ENCODE measurements around the gene COA4.

The COA4 gene

DNA sequence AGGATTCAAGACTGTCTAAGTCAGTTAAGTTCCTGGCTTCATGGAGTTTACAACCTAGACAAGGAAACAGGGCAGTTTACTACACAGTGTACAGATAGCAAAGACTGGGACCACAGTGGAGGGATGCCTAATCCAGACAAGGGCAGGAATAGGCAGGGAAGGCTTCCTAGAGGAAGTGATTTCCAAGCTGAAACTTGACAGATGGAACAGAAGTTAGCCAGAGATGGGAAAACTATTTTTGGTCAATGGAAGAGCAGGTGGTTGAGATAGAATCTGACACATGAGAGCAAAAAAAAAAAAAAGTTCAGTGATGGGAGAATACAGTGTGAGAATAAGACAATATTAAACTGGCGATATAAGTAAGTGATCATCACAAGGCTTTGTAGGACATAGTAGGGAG, 1.3 kb downstream of the COA4 start:
- H3K4me3 ChIP-seq, result peak overlapping the region; percentile 83
- H3K4me1 ChIP-seq, result peaks cover 0 to 22% (median 18%) of the 10 kb centered on the region in 4 donors
- TF ChIP-seq, protein P1, sequence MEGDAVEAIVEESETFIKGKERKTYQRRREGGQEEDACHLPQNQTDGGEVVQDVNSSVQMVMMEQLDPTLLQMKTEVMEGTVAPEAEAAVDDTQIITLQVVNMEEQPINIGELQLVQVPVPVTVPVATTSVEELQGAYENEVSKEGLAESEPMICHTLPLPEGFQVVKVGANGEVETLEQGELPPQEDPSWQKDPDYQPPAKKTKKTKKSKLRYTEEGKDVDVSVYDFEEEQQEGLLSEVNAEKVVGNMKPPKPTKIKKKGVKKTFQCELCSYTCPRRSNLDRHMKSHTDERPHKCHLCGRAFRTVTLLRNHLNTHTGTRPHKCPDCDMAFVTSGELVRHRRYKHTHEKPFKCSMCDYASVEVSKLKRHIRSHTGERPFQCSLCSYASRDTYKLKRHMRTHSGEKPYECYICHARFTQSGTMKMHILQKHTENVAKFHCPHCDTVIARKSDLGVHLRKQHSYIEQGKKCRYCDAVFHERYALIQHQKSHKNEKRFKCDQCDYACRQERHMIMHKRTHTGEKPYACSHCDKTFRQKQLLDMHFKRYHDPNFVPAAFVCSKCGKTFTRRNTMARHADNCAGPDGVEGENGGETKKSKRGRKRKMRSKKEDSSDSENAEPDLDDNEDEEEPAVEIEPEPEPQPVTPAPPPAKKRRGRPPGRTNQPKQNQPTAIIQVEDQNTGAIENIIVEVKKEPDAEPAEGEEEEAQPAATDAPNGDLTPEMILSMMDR (IDR thresholded peaks at IDR 0.05), result no peak
- H3K27me3 ChIP-seq, result no peaks in the 10 kb centered on the region
- DNase-seq, result no peak
- no peak overlapping the region for H3K27ac ChIP-seq
- intact Hi-C loops (cut with DNase I; ENCODE audit: low total_unique reads), result loop anchor here (5.0 kb wide), 1 partner anchor 88 kb away; the partner anchor contains the start of gene MRPL48
- peaks cover 9 to 32% (median 25%) of the 10 kb centered on the region in 3 donors for H3K36me3 ChIP-seq
- H3K9me3 ChIP-seq, result no peaks in the 10 kb centered on the region

DNA sequence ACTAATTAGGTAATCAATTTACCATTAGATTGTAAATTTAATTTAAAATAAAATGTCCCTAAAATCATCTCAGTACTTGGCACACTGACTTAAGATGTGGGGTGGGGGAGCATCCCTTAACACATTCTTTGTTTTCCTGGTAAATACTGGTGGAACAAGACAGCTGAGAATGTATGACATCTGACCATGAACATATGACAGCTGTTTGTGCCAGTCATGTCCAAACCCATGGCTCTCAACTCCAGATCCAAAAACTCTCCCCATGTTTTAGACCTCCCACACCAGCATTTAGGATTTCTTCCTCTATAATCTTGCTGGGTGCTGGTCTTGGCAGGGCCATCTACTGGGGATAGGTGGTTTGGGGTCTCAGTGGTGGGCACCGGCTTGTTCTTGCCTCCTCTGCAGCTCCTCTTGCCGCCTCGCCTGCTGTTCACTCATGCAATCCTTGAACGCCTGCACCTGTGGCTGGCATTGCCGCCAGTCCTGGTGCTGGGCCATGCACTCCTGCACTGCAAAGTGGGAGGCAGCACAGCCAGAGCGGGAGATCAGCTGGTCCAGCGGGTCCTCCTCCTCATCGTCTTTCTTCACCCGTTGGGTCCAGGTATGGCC, 3.8 kb downstream of the COA4 start:
- intact Hi-C loops (cut with DNase I; ENCODE audit: low total_unique reads), result no loop called here
- Histone ChIP-seq H3K27me3 (no peaks in the 10 kb centered on the region), H3K9me3 (no peaks in the 10 kb centered on the region), H3K4me1 (peaks cover 0 to 22% (median 18%) of the 10 kb centered on the region in 4 donors), H3K27ac (no peak overlapping the region), H3K36me3 (peaks cover 9 to 32% (median 25%) of the 10 kb centered on the region in 3 donors), H3K4me3 (no peak overlapping the region)
- TF ChIP-seq, protein P1 (IDR thresholded peaks at IDR 0.05), result no peak
- DNase-seq, result no peak

DNA sequence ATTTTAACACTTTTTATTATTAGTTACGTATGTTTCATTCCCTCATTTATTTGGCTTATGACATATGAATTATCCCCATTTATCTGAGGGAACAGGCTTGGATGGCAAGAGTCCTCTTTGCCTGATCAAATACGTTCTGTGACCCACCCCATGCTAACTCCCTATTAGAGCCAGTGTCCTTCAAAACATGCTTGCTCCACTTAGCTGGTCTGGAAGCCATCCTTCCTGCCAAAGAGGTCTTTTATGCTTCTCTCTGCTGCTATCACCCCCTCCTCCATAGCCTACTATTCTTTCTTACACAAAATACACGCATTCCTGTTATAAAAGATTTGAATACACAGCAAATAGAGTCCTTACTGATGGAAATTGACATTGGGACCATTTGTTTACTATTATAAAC, 6.4 kb downstream of the COA4 start:
- Histone ChIP-seq H3K27me3 (no peaks in the 10 kb centered on the region), H3K27ac (no peak overlapping the region), H3K4me1 (peaks cover 0 to 6% (median 4%) of the 10 kb centered on the region in 4 donors), H3K4me3 (no peak overlapping the region), H3K9me3 (no peaks in the 10 kb centered on the region), H3K36me3 (peaks cover 9 to 33% (median 27%) of the 10 kb centered on the region in 3 donors)
- intact Hi-C loops (cut with DNase I; ENCODE audit: low total_unique reads), result no loop called here
- TF ChIP-seq, protein P1 (IDR thresholded peaks at IDR 0.05), result no peak
- no peak for DNase-seq

DNA sequence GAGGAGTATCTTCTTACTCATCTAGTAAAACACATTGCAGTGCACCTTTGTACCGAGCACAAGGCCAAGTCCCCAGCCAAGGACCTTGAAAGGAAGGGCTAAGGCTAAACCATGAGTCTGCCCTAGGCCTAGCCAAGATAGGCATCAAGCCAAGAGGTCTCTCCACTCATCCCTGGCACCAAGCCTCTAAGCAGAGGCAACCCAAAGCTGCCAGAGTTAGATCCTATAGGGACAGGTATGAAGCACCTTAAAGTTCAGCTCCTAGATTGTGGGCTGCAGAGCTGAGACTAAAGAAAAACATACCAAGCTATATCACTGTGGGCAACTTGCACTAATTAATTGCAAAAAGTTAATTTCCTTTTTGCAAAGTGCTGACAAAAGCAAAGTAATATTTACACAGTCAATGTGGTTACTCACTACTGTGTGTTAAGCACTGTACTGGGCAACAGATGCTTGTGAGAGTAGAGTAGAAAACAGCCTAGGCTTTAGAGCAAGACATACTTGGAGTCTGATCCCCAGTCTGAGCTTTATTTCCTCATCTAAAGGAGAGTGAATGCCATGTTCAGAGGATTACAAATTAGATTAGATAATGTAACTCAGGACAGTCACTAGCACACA, 7.2 kb downstream of the COA4 start:
- Histone ChIP-seq H3K4me3 (no peak overlapping the region), H3K36me3 (peaks cover 9 to 39% (median 35%) of the 10 kb centered on the region in 3 donors), H3K4me1 (no peaks in the 10 kb centered on the region), H3K9me3 (no peaks in the 10 kb centered on the region), H3K27ac (no peak overlapping the region), H3K27me3 (no peaks in the 10 kb centered on the region)
- TF ChIP-seq, protein P1 (IDR thresholded peaks at IDR 0.05), result no peak
- intact Hi-C loops (cut with DNase I; ENCODE audit: low total_unique reads), result no loop called here
- DNase-seq, result no peak

DNA sequence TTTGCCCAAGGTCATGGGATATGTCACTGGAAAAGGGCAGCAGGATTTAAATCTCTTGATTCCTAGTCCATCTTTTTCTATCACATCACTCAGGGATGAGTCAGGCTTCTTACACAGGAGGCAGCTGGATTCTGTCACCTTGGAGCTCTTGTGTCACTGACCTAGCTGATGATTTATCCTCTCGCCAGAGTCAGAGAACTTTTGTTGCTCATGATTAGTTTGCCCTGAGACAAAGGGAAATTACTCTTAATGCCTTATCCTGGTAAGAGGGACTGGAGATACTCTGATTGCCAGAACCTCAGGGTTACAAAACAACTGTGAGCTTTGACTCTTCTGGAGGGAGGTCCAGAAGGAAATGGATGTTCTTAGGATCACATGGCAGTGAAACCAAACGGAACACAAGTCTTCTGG, 10.1 kb downstream of the COA4 start:
- no peaks in the 10 kb centered on the region for H3K27me3 ChIP-seq
- peaks cover 3 to 31% (median 17%) of the 10 kb centered on the region in 3 donors for H3K36me3 ChIP-seq
- no peak for DNase-seq
- H3K9me3 ChIP-seq, result no peaks in the 10 kb centered on the region
- intact Hi-C loops (cut with DNase I; ENCODE audit: low total_unique reads), result no loop called here
- no peaks in the 10 kb centered on the region for H3K4me1 ChIP-seq
- TF ChIP-seq, protein P1 (IDR thresholded peaks at IDR 0.05), result no peak
- H3K4me3 ChIP-seq, result no peak overlapping the region
- H3K27ac ChIP-seq, result no peak overlapping the region

Data from tibial artery (tissue), 4 donors.